Pancreas (tissue), 10 donors: ENCODE data around the gene PAX7. TPM values are rescaled to one million over a fixed set of nuclear protein-coding genes. Genes with fewer than 3 reads are reported as not detected.

Experiments used
- ATAC-seq, 4 donors: fragments of 200-7000 bp; cut with Tn5 transposase; one replicate each; pipeline versions ENCODE4 v1.8.0 to v1.9.1; 2020; ENCODE audit warnings: mild to moderate bottlenecking in 4 of 4, moderate library complexity in 4 of 4
- DNase-seq, 6 donors: peaks; one replicate each; pipeline ENCODE4 v3.0.0-alpha.2; 2020
- FAIRE-seq: peaks from 2 replicates; lab custom pipeline; 2012; peaks lifted over from hg19 to GRCh38; lab: Jason Lieb, UNC
- H3K27ac ChIP-seq, 4 donors: fragments of 200-600 bp; sonication (generic); 1 replicate in 3 of 4; 2 replicates in 1 of 4; pipeline versions ENCODE4 v1.5.0 to v1.8.0; 2020
- H3K27me3 ChIP-seq, 4 donors: fragments of 200-600 bp; one replicate each; pipeline ENCODE4 v1.8.0; 2021
- H3K36me3 ChIP-seq, 3 donors: fragments of 200-600 bp; sonication (generic) in 1 of 3; one replicate each; pipeline versions ENCODE4 v1.5.0 to v1.8.0; 2020 to 2021
- H3K4me1 ChIP-seq, 3 donors: fragments of 200-600 bp; one replicate each; pipeline ENCODE4 v1.8.0; 2021
- H3K4me3 ChIP-seq, 4 donors: fragments of 200-600 bp; sonication (generic) in 2 of 4; one replicate each; pipeline versions ENCODE4 v1.5.0 to v1.8.0; 2020 to 2021
- H3K9me3 ChIP-seq, 4 donors: fragments of 200-600 bp; one replicate each; pipeline ENCODE4 v1.8.0; 2021
- CTCF ChIP-seq, 4 donors: fragments of 200-600 bp; sonication (generic) in 3 of 4; IDR thresholded peaks; one replicate each; pipeline versions ENCODE4 v1.5.0 to v1.8.0; 2021; ENCODE audit warnings: antibody characterized with exemption in 4 of 4
- WGBS, 2 donors: extraction: QIAGEN DNeasy Blood & Tissue Kit; methylation state at CpG; one replicate each; pipeline ENCODE4 v1.1.7; 2013; 5-methylcytosine and 5-hydroxymethylcytosine counted together
- intact Hi-C, 3 donors: fragments of 100-400 bp; cut with DNase I; formaldehyde crosslinking; loops; one replicate each; pipeline versions ENCODE4 v1.11.1 to v1.14.2; 2022
- polyA plus RNA-seq, 2 donors: library from polyadenylated mRNA; stranded (reverse); fragments of 200-250 nt; gene quantifications; one replicate each; pipeline ENCODE4 v1.2.3, GENCODE V29; 2013
- total RNA-seq, 6 donors: library from RNA; stranded (reverse); fragmentation: NEBNext Ultra II Directional in 4 of 6; extraction: Animal tissue kit (Norgen Biotek cat#: 25700) in 4 of 6; gene quantifications; one replicate each; pipeline versions ENCODE4 v1.2.1 to v1.2.4, GENCODE V29; 2021 to 2023
- donor health status: healthy with polysubstance abuse.
- donor health status: DM: no; HTN: no; CAD: no; lungs with moderate emphysema.
- donor health status: DM: no; HTN: no; CAD: no.
- donor health status: control.
- donor health status: control.
- donor health status: Bipolar disorder and iron deficiency.
- donor health status: DM: yes; HTN: yes; CAD: no.
- donor health status: DM: no; HTN: no; CAD: no.
- donor health status: DM: no; HTN: no; CAD: no.
- donor health status: DM: yes; HTN: yes; CAD: no.

The PAX7 gene
- total and polyA plus RNA-seq, 8 donors = not detected

GRCh38 chr1:18770799-18771198 lies 140.2 kb downstream of the PAX7 start:
- FAIRE-seq = no peak
- 45 to 69% methylated on average over 5 of the region's 5 CpGs for WGBS, 2 donors

GRCh38 chr1:18773753-18774152 lies 143.1 kb downstream of the PAX7 start:
- Histone ChIP-seq H3K4me3 (no peak overlapping the region), H3K27me3 (no peaks in the 10 kb centered on the region), H3K9me3 (no peaks in the 10 kb centered on the region), H3K4me1 (no peaks in the 10 kb centered on the region), H3K27ac (no peak overlapping the region), H3K36me3 (no peaks in the 10 kb centered on the region)
- 59 to 71% methylated on average over 9 of the region's 9 CpGs for WGBS, 2 donors
- DNase-seq (no peak), FAIRE-seq (no peak), ATAC-seq (no peak)
- intact Hi-C loops = no loop called here
- TF ChIP-seq CTCF (IDR thresholded peaks at IDR 0.05) = no peak

More at GRCh38 chr1:18770799-18771198, 140.2 kb downstream of the PAX7 start:
- Histone ChIP-seq H3K36me3 (no peaks in the 10 kb centered on the region), H3K9me3 (no peaks in the 10 kb centered on the region), H3K4me3 (no peak overlapping the region), H3K27ac (no peak overlapping the region), H3K27me3 (no peaks in the 10 kb centered on the region), H3K4me1 (no peaks in the 10 kb centered on the region)
- TF ChIP-seq CTCF (IDR thresholded peaks at IDR 0.05) = no peak
- ATAC-seq (no peak), DNase-seq (no peak)
- intact Hi-C loops = no loop called here

- no peak for DNase-seq
- H3K9me3 ChIP-seq = no peaks in the 10 kb centered on the region
- no peaks in the 10 kb centered on the region for H3K4me1 ChIP-seq
- ATAC-seq = no peak
- no peaks in the 10 kb centered on the region for H3K36me3 ChIP-seq
- 67 to 69% methylated on average over 1 of the region's 1 CpG for WGBS, 2 donors
- no peak for TF ChIP-seq CTCF (IDR thresholded peaks at IDR 0.05)
- no peak overlapping the region for H3K27ac ChIP-seq
- no peak for FAIRE-seq
- intact Hi-C loops = no loop called here
- H3K27me3 ChIP-seq = no peaks in the 10 kb centered on the region
- H3K4me3 ChIP-seq = no peak overlapping the region
Measured at GRCh38 chr1:18775341-18775740, 144.7 kb downstream of the PAX7 start.

GRCh38 chr1:18776777-18777176 lies 146.1 kb downstream of the PAX7 start:
- WGBS, 2 donors = 41 to 43% methylated on average over 3 of the region's 3 CpGs
- H3K27me3 ChIP-seq = no peaks in the 10 kb centered on the region
- intact Hi-C loops = no loop called here

More at GRCh38 chr1:18776777-18777176, 146.1 kb downstream of the PAX7 start:
- no peak for TF ChIP-seq CTCF (IDR thresholded peaks at IDR 0.05)
- FAIRE-seq (no peak), DNase-seq (no peak), ATAC-seq (no peak)
- H3K4me1 ChIP-seq = no peaks in the 10 kb centered on the region
- H3K27ac ChIP-seq = no peak overlapping the region
- no peak overlapping the region for H3K4me3 ChIP-seq
- no peaks in the 10 kb centered on the region for H3K9me3 ChIP-seq
- no peaks in the 10 kb centered on the region for H3K36me3 ChIP-seq
